Panc1 (cell line): ENCODE data around the gene KRT7. TPM values are rescaled to one million over a fixed set of nuclear protein-coding genes. Genes with fewer than 3 reads are reported as not detected.

ENCODE experiments used
- ATAC-seq: fragments of 200-7000 bp; cut with Tn5 transposase; 2 replicates; pipeline ENCODE4 v1.9.1; 2020; ENCODE audit warnings: mild to moderate bottlenecking, moderate library complexity
- BruUV-seq: library from RNA; stranded (reverse); fragments of 400-500 nt; replicated peaks from 2 replicates; lab custom pipeline; 2021; lab: Mats Ljungman, UMichigan
- CTCF ChIA-PET: fragments of 300-600 bp; sonication (Branson Sonifier 250); formaldehyde crosslinking; loops from one replicate; lab custom pipeline; 2022; ENCODE audit warnings: antibody characterized with exemption; lab: Charles Lee
- POLR2A ChIA-PET: fragments of 300-600 bp; sonication (Branson Sonifier 250); formaldehyde crosslinking; loops from one replicate; lab custom pipeline; 2022; ENCODE audit warnings: antibody characterized with exemption; lab: Charles Lee
- DNase-seq: peaks from one replicate; pipeline ENCODE4 v3.0.0-alpha.2; 2010; ENCODE audit warnings: low read depth, low spot score
- H3K27ac ChIP-seq: 2 replicates; pipeline ENCODE4 v1.5.1; 2011; ENCODE audit warnings: mild to moderate bottlenecking, low read length, inconsistent platforms
- H3K27me3 ChIP-seq: fragments of 200-500 bp; sonication (Bioruptor generic); 2 replicates; pipeline ENCODE4 v1.6.0; 2014; ENCODE audit warnings: low read length, inconsistent platforms; ENCODE audit not compliant: control insufficient read depth, insufficient read depth
- H3K36me3 ChIP-seq: fragments of 200-500 bp; sonication (Bioruptor generic); 2 replicates; pipeline ENCODE4 v1.5.1; 2014; ENCODE audit warnings: inconsistent platforms, mild to moderate bottlenecking, low read length, moderate library complexity; ENCODE audit not compliant: control insufficient read depth, insufficient read depth
- H3K4me1 ChIP-seq: 2 replicates; pipeline ENCODE4 v1.5.1; 2011; ENCODE audit warnings: inconsistent platforms, mild to moderate bottlenecking, low read length, moderate library complexity; ENCODE audit not compliant: control insufficient read depth, insufficient read depth
- H3K4me3 ChIP-seq, 2 experiments: 2 replicates each; pipeline ENCODE4 v1.5.1; 2011 to 2012; ENCODE audit warnings: low read depth in 2 of 2, low read length in 2 of 2, mild to moderate bottlenecking in 2 of 2, inconsistent platforms in 1 of 2, moderate library complexity in 1 of 2
- H3K9me3 ChIP-seq: fragments of 200-500 bp; sonication (Bioruptor generic); 2 replicates; pipeline ENCODE4 v1.5.1; 2014; ENCODE audit warnings: low read depth, mild to moderate bottlenecking, inconsistent platforms, low read length, moderate library complexity; ENCODE audit not compliant: control insufficient read depth, insufficient read depth
- CTCF ChIP-seq: fragments of 450-650 bp; IDR thresholded peaks from 2 replicates; pipeline ENCODE4 v1.5.1; 2017; ENCODE audit warnings: mild to moderate bottlenecking
- POLR2AphosphoS5 ChIP-seq: IDR thresholded peaks from 2 replicates; pipeline ENCODE4 v1.6.1; 2012; ENCODE audit warnings: mild to moderate bottlenecking, low read depth, low read length, moderate library complexity
- REST ChIP-seq, 2 experiments: IDR thresholded peaks; 2 replicates each; pipeline ENCODE4 v1.6.1; 2011 to 2012; ENCODE audit warnings: low read depth in 2 of 2, control low read depth in 1 of 2, low read length in 1 of 2, mild to moderate bottlenecking in 1 of 2, moderate library complexity in 1 of 2; ENCODE audit not compliant: insufficient read depth in 1 of 2
- SIN3A ChIP-seq: IDR thresholded peaks from 2 replicates; pipeline ENCODE4 v1.6.1; 2012; ENCODE audit warnings: low read depth, mild to moderate bottlenecking, low read length, moderate library complexity, borderline replicate concordance; ENCODE audit not compliant: insufficient read depth
- TCF7L2 ChIP-seq: IDR thresholded peaks from 2 replicates; pipeline ENCODE4 v1.6.1; 2011; ENCODE audit warnings: mild to moderate bottlenecking, low read depth, low read length, inconsistent platforms
- in situ Hi-C: cut with HindIII; loops from 2 replicates; pipeline ENCODE4 v1.10.0; 2016; ENCODE audit warnings: low sequenced_read_pairs, low pct_unique_long_range_greater_than_20kb
- intact Hi-C: fragments of 100-400 bp; cut with micrococcal nuclease; formaldehyde crosslinking; loops from one replicate; pipeline ENCODE4 v1.10.0; 2022; ENCODE audit not compliant: unreplicated experiment
- total RNA-seq: library from RNA; stranded (reverse); gene quantifications from one replicate; pipeline ENCODE4 v1.2.1, GENCODE V29; 2021; ENCODE audit not compliant: unreplicated experiment

The KRT7 gene
- total RNA-seq, 1 experiment from 2014 or later, result 16.8 TPM

GRCh38 chr12:52222692-52223091, 10.4 kb upstream of the KRT7 start:
- 0 out of 2 replicates have a peak, but pooled peaks have one; percentile 19 for ATAC-seq
- in situ Hi-C loops (no loop called here), intact Hi-C loops (loop anchor here (10.0 kb wide), 1 partner anchor 52 kb away; the partner anchor contains the start of gene KRT86)
- ChIA-PET CTCF (interaction anchor here (1.3 to 1.5 kb wide), 2 partner anchors 16 to 97 kb away, joined by 3 read pairs; no protein-coding TSS in a partner anchor), POLR2A (no interaction called here)
- TF ChIP-seq REST (IDR thresholded peaks at IDR 0.05; ENCODE audit: insufficient read depth in 1 of 2, low read depth in 2 of 2, low read length in 1 of 2), result no peak
- no peak for TF ChIP-seq TCF7L2
- TF ChIP-seq CTCF, result no peak
- TF ChIP-seq SIN3A, result no peak
- no peak for TF ChIP-seq POLR2AphosphoS5
- H3K9me3 ChIP-seq, result no peaks in the 10 kb centered on the region; the same call in 1 of the 2 replicates
- H3K4me1 ChIP-seq, result peaks cover 14% of the 10 kb centered on the region
- no peak overlapping the region for H3K4me3 ChIP-seq
- H3K27ac ChIP-seq, result peak overlapping the region; percentile 71
- no peaks in the 10 kb centered on the region for H3K27me3 ChIP-seq
- H3K36me3 ChIP-seq, result no peaks in the 10 kb centered on the region
- DNase-seq, result no peak
- BruUV-seq, result no TSS peak

- peak overlapping the region; percentile 73 for H3K27ac ChIP-seq
- ATAC-seq (no peak), DNase-seq (no peak)
- no peaks in the 10 kb centered on the region for H3K36me3 ChIP-seq
- intact Hi-C loops (loop anchor here (10.0 kb wide), 1 partner anchor 51 kb away; the partner anchor contains the start of gene KRT86), in situ Hi-C loops (no loop called here)
- H3K27me3 ChIP-seq, result no peaks in the 10 kb centered on the region
- no peaks in the 10 kb centered on the region; the same call in 1 of the 2 replicates for H3K9me3 ChIP-seq
- ChIA-PET CTCF (interaction anchor here (1.5 kb wide), 1 partner anchor 96 kb away, joined by 3 read pairs; no protein-coding TSS in a partner anchor), POLR2A (no interaction called here)
- BruUV-seq, result no TSS peak
- TF ChIP-seq REST (IDR thresholded peaks at IDR 0.05; ENCODE audit: insufficient read depth in 1 of 2, low read depth in 2 of 2, low read length in 1 of 2) (no peak), TCF7L2 (no peak), SIN3A (no peak), POLR2AphosphoS5 (no peak), CTCF (no peak)
- no peak overlapping the region for H3K4me3 ChIP-seq
- peaks cover 13% of the 10 kb centered on the region for H3K4me1 ChIP-seq
Observed at GRCh38 chr12:52223406-52224039, 9.5 kb upstream of the KRT7 start.
